ENCODE measurements around the gene NR5A2.

Gene NR5A2

DNA sequence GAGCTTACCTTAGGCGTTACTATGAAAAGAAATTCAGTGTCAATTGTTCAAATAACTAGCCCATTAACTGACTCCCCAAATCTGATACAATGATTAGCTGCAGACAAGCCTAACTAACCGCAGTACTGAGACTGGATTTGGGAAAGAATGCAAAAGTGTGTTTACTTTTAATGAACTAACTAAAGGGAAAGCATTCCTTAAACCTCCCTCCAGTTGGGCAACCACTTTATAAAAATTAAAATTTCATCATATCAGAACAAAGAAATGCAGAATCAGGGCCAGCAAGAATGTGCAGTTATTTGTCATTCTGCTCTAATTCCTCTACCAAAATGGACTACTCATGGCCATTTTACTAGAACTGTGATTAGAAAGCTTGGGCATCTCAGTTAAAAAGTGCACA is 11.7 kb upstream of the NR5A2 start:
- TF ChIP-seq, protein P1, sequence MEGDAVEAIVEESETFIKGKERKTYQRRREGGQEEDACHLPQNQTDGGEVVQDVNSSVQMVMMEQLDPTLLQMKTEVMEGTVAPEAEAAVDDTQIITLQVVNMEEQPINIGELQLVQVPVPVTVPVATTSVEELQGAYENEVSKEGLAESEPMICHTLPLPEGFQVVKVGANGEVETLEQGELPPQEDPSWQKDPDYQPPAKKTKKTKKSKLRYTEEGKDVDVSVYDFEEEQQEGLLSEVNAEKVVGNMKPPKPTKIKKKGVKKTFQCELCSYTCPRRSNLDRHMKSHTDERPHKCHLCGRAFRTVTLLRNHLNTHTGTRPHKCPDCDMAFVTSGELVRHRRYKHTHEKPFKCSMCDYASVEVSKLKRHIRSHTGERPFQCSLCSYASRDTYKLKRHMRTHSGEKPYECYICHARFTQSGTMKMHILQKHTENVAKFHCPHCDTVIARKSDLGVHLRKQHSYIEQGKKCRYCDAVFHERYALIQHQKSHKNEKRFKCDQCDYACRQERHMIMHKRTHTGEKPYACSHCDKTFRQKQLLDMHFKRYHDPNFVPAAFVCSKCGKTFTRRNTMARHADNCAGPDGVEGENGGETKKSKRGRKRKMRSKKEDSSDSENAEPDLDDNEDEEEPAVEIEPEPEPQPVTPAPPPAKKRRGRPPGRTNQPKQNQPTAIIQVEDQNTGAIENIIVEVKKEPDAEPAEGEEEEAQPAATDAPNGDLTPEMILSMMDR (IDR thresholded peaks at IDR 0.05; ENCODE audit: low read length) = no peak
- no peak for TF ChIP-seq EZH2 (IDR thresholded peaks at IDR 0.05; ENCODE audit: borderline replicate concordance, low read length)
- no peak overlapping the region for H3K9ac ChIP-seq (ENCODE audit: low read length)
- no peaks in the 10 kb centered on the region for H3K9me2 ChIP-seq (ENCODE audit: low read depth, low read length)
- no peaks in the 10 kb centered on the region for H3K27me3 ChIP-seq (ENCODE audit: insufficient read depth, low read length)
- no peaks in the 10 kb centered on the region for H3F3A ChIP-seq (ENCODE audit: insufficient read depth, low read length)
- H3K4me2 ChIP-seq (ENCODE audit: low read length) = no peak overlapping the region
- no peaks in the 10 kb centered on the region for H3K36me3 ChIP-seq (ENCODE audit: insufficient read depth, low read length)
- H2AFZ ChIP-seq (ENCODE audit: low read length) = no peak overlapping the region
- H3K27ac ChIP-seq (ENCODE audit: low read depth, low read length, poor library complexity, severe bottlenecking) = no peak overlapping the region
- no peak overlapping the region for H3K4me3 ChIP-seq (ENCODE audit: low read depth, low read length, poor library complexity, severe bottlenecking)
- H4K20me1 ChIP-seq (ENCODE audit: insufficient read depth, low read length) = no peaks in the 10 kb centered on the region
- H3K79me2 ChIP-seq (ENCODE audit: insufficient read depth, low read length) = no peaks in the 10 kb centered on the region
- H3K9me3 ChIP-seq (ENCODE audit: low read length) = no peaks in the 10 kb centered on the region
- no peaks in the 10 kb centered on the region for H3K4me1 ChIP-seq (ENCODE audit: insufficient read depth, low read length, severe bottlenecking)

DNA sequence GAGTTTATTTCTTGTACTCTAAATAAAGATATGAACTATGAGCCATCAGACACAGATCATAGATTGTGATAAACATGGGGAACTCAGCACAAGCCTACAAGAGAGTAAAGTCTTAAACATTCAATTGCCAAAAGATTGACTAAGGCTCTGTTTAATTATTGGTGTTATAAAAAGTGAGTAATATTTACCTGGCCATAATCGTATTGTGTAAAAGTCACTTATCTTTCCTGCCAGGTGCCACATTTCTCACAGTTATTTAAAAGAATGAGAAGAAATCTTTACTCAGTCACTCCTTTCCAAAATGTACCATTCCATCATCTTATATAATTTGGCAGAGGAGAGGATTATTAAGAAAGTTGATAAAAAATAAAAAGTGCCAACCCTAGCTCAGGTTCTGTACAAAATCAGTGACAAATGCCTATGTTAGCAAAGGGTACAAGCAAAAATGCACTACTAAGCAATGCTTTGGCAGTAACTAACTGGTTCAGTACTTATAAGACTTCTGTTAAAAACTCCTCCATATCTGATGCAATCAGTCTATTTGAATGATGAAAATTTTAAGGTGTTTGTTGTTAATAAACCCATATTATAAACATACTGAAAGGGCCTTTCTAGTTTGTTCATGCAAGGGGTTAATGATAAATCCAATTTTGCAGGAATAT is 5.8 kb upstream of the NR5A2 start:
- H3K9ac ChIP-seq (ENCODE audit: low read length) = no peak overlapping the region
- no peaks in the 10 kb centered on the region for H3K9me3 ChIP-seq (ENCODE audit: low read length)
- TF ChIP-seq EZH2 (IDR thresholded peaks at IDR 0.05; ENCODE audit: borderline replicate concordance, low read length) = no peak
- TF ChIP-seq, protein P1 (IDR thresholded peaks at IDR 0.05; ENCODE audit: low read length) = no peak
- H2AFZ ChIP-seq (ENCODE audit: low read length) = no peak overlapping the region
- no peaks in the 10 kb centered on the region for H3K27me3 ChIP-seq (ENCODE audit: insufficient read depth, low read length)
- no peaks in the 10 kb centered on the region for H3F3A ChIP-seq (ENCODE audit: insufficient read depth, low read length)
- no peak overlapping the region for H3K4me2 ChIP-seq (ENCODE audit: low read length)
- H3K79me2 ChIP-seq (ENCODE audit: insufficient read depth, low read length) = no peaks in the 10 kb centered on the region
- H3K36me3 ChIP-seq (ENCODE audit: insufficient read depth, low read length) = no peaks in the 10 kb centered on the region
- no peaks in the 10 kb centered on the region for H4K20me1 ChIP-seq (ENCODE audit: insufficient read depth, low read length)
- H3K4me1 ChIP-seq (ENCODE audit: insufficient read depth, low read length, severe bottlenecking) = no peaks in the 10 kb centered on the region
- H3K4me3 ChIP-seq (ENCODE audit: low read depth, low read length, poor library complexity, severe bottlenecking) = no peak overlapping the region
- H3K9me2 ChIP-seq (ENCODE audit: low read depth, low read length) = no peaks in the 10 kb centered on the region
- no peak overlapping the region for H3K27ac ChIP-seq (ENCODE audit: low read depth, low read length, poor library complexity, severe bottlenecking)

DNA sequence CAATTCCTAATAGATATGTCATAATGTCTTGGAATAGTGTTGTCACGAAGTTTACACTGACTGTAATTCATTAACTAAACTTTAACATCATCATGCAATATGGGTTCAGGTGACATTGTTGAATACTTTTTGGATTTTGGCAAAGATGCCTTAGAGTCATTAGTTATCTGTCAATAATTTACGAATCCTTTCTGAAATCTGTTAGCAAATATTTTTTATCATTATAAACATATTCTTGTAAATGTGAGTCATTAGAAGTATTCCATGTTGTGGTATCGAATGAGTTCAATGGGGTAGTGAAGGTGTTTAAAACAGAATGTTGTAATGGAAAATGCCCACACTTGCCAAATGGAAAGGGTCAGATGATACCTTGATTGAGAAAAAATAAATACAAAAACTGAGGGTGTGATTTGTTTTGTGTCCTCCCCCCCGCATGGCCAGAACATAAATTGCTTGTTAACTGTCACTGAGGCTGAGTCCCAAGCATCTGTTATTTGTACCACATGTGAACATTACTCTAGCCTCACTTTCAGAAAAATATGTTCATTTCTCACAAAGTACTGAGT is 5.2 kb upstream of the NR5A2 start:
- Histone ChIP-seq H3K9ac (ENCODE audit: low read length) (no peak overlapping the region), H4K20me1 (ENCODE audit: insufficient read depth, low read length) (no peaks in the 10 kb centered on the region), H3K36me3 (ENCODE audit: insufficient read depth, low read length) (no peaks in the 10 kb centered on the region), H3F3A (ENCODE audit: insufficient read depth, low read length) (no peaks in the 10 kb centered on the region), H3K4me1 (ENCODE audit: insufficient read depth, low read length, severe bottlenecking) (peaks cover 1% of the 10 kb centered on the region), H3K4me3 (ENCODE audit: low read depth, low read length, poor library complexity, severe bottlenecking) (no peak overlapping the region), H3K9me3 (ENCODE audit: low read length) (no peaks in the 10 kb centered on the region), H3K79me2 (ENCODE audit: insufficient read depth, low read length) (no peaks in the 10 kb centered on the region), H3K4me2 (ENCODE audit: low read length) (no peak overlapping the region), H3K9me2 (ENCODE audit: low read depth, low read length) (no peaks in the 10 kb centered on the region), H3K27ac (ENCODE audit: low read depth, low read length, poor library complexity, severe bottlenecking) (no peak overlapping the region), H3K27me3 (ENCODE audit: insufficient read depth, low read length) (no peaks in the 10 kb centered on the region), H2AFZ (ENCODE audit: low read length) (no peak overlapping the region)
- TF ChIP-seq, protein P1 (IDR thresholded peaks at IDR 0.05; ENCODE audit: low read length) = no peak
- no peak for TF ChIP-seq EZH2 (IDR thresholded peaks at IDR 0.05; ENCODE audit: borderline replicate concordance, low read length)

Measured in OCI-LY1 (cell line).